Fibroblast of skin of scalp (primary cell): ENCODE data around the gene SEC62. TPM values are rescaled to one million over a fixed set of nuclear protein-coding genes. Genes with fewer than 3 reads are reported as not detected.

Experiments used
- DNase-seq: peaks from one replicate; pipeline ENCODE4 v3.0.0-alpha.2; 2013
- polyA plus RNA-seq, 2 experiments: library from polyadenylated mRNA; unstranded; fragments of 120-200 nt; gene quantifications; one replicate each; pipeline ENCODE4 v1.2.1, GENCODE V29; 2013; ENCODE audit not compliant: insufficient read length in 2 of 2

SEC62 gene
- 76.0 TPM for polyA plus RNA-seq (2013, experiment 1 of 2; ENCODE audit: insufficient read length)
- polyA plus RNA-seq (2013, experiment 2 of 2; ENCODE audit: insufficient read length) = 84.7 TPM

GRCh38 chr3:169966428-169966950 lies at the start of gene SEC62:
Gene SEC62, plus strand, starts transcription at chr3:169966807. Its CDS starts 16 bp downstream, at chr3:169966823.
- DNase-seq = peak; percentile 93

GRCh38 chr3:169923189-169923588 lies 43.4 kb upstream of the SEC62 start:
- no peak for DNase-seq

- DNase-seq = no peak
Observed at GRCh38 chr3:169923831-169924230, 42.8 kb upstream of the SEC62 start.

GRCh38 chr3:169929830-169930519 lies 36.6 kb upstream of the SEC62 start:
- DNase-seq = no peak

- DNase-seq = no peak
Observed at GRCh38 chr3:169930843-169931242, 35.8 kb upstream of the SEC62 start.

- DNase-seq = no peak
Observed at GRCh38 chr3:169931747-169932520, 34.7 kb upstream of the SEC62 start.

GRCh38 chr3:169939320-169939719 lies 27.3 kb upstream of the SEC62 start:
- DNase-seq = no peak

GRCh38 chr3:169939751-169940150 lies 26.9 kb upstream of the SEC62 start:
- no peak for DNase-seq

GRCh38 chr3:169940470-169941181 lies 26.0 kb upstream of the SEC62 start:
- no peak for DNase-seq

GRCh38 chr3:169945313-169945712 lies 21.3 kb upstream of the SEC62 start:
- no peak for DNase-seq

- no peak for DNase-seq
Observed at GRCh38 chr3:169946336-169946735, 20.3 kb upstream of the SEC62 start.

- no peak for DNase-seq
Observed at GRCh38 chr3:169948559-169949448, 17.8 kb upstream of the SEC62 start.

GRCh38 chr3:169952045-169952444 lies 14.6 kb upstream of the SEC62 start:
- no peak for DNase-seq

- DNase-seq = no peak
Observed at GRCh38 chr3:169953462-169954141, 13.0 kb upstream of the SEC62 start.

- DNase-seq = no peak
Observed at GRCh38 chr3:169954142-169954756, 12.4 kb upstream of the SEC62 start.

GRCh38 chr3:169955406-169955805 lies 11.2 kb upstream of the SEC62 start:
- no peak for DNase-seq

GRCh38 chr3:169964176-169964575 lies 2.4 kb upstream of the SEC62 start:
- DNase-seq = peak; percentile 21

- no peak for DNase-seq
Observed at GRCh38 chr3:169965562-169966427, 812 bp upstream of the SEC62 start.
